ENCODE results near the gene POU2F1. TPM values are rescaled to one million over a fixed set of nuclear protein-coding genes. Genes with fewer than 3 reads are reported as not detected.
"Not testable (repeated sequence)": the region's sequence is repeated elsewhere in the genome, so short reads cannot be mapped to it uniquely, and the experiment has no call there.

The POU2F1 gene
- total RNA-seq, 1 experiment from 2014 or later = 21.5 TPM

DNA sequence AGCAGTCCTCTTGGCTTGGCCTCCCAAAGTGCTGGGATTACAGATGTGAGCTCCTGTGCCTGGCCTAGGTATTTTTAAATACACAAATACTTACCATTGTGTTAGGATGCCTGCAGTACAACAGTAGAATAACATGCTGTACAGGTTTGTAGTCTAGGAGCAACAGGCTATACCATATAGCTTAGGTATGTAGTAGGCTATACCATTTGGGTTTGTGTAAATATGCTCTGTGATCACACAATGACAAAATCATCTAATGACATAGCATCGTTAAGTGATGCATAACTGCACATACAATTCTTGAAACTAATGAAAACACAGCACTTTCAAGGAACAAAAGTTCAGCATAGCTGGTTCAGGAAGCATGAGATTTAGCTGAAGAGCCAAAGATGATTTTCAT, 12.7 kb downstream of the POU2F1 start:
- DNase-seq = no peak
- no peak overlapping the region for H3K4me3 ChIP-seq (ENCODE audit: insufficient read depth, low read depth, low read length)
- no peaks in the 10 kb centered on the region for H3K27me3 ChIP-seq (ENCODE audit: control insufficient read depth, insufficient read depth, low read length)
- no peaks in the 10 kb centered on the region for H3K36me3 ChIP-seq (replicated peaks; ENCODE audit: control insufficient read depth, insufficient read depth, low read length)

DNA sequence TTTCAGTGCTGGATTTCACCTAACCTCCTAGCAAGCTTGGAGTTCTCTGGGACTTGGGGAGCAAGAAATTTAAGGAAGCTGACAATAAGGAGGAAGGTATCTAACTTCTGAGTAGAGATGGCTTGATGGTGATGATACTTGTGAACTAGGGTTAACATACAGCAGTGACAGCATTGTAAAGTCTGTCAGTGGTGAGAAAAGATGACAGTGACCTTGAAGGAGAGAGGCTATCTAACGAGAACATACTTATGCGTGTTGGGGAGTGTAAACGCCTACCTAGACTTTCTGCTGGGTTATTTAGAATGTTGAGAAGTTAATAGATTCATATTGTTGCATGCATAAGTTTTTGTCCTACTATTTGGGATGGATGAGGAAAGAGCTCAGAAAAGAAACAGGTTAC, 16.3 kb downstream of the POU2F1 start:
- no peak overlapping the region for H3K4me3 ChIP-seq (ENCODE audit: insufficient read depth, low read depth, low read length)
- DNase-seq = no peak
- no peaks in the 10 kb centered on the region for H3K36me3 ChIP-seq (replicated peaks; ENCODE audit: control insufficient read depth, insufficient read depth, low read length)
- no peaks in the 10 kb centered on the region for H3K27me3 ChIP-seq (ENCODE audit: control insufficient read depth, insufficient read depth, low read length)

DNA sequence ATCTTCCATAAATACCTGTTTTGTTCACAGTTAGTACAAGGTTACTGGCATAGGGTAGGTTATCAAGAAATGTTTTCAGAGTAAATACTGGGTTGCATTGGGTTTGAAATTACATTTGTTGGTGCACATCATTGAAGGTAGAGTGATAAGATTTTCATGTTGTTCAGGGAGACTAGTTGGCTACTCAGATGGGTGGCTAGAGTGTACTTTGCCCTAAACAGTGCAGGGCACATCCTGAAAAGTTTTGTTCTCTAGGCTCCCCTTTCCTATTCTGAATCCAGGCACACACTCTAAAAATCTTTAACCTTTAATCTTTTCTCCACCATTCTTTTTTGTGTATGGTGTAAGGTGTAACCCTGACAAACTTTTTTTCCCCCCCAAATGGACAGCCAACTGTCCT, 18.0 kb downstream of the POU2F1 start:
- Histone ChIP-seq H3K36me3 (replicated peaks; ENCODE audit: control insufficient read depth, insufficient read depth, low read length) (no peaks in the 10 kb centered on the region), H3K4me3 (ENCODE audit: insufficient read depth, low read depth, low read length) (no peak overlapping the region), H3K27me3 (ENCODE audit: control insufficient read depth, insufficient read depth, low read length) (no peaks in the 10 kb centered on the region)
- no peak for DNase-seq

DNA sequence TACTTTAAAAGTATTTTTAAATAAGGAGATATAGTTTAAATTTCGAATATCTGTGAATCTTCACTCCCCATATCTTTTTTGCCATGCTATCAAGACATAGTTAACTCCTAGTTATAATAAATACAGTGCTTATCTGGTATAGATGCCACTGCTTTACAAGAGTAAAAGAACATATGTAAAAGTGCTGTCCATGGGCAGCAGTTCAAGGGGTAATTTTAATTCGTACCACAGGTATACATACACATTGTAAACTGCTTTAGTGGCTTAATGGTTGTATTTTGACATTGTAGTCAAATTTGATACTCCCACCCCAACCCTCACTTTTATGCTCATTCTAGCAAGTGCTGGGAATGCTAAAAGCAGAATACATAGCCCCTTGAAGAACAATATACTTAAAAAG, 18.6 kb downstream of the POU2F1 start:
- no peaks in the 10 kb centered on the region for H3K27me3 ChIP-seq (ENCODE audit: control insufficient read depth, insufficient read depth, low read length)
- DNase-seq = no peak
- H3K4me3 ChIP-seq (ENCODE audit: insufficient read depth, low read depth, low read length) = no peak overlapping the region
- peaks cover 2% of the 10 kb centered on the region; the same call in 1 of the 2 replicates for H3K36me3 ChIP-seq (replicated peaks; ENCODE audit: control insufficient read depth, insufficient read depth, low read length)

DNA sequence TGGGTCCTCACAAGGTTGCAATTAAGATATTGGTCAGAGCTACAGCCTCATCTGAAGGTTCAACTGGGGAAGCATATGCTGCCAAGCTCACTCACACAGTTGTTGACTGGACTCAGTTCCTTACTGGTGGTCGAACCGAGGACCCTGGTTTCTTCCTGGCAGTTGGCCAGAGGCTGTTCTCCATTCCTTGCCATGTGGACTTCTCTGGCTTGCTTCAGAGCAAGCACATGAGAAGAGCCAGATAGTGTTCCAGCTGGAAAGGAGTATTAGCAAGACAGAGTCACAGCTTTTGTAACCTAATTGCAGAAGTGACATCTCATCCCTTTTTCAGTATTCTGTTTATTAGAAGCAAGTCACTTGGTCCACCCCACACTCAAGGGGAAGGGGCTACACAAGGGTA, 23.6 kb downstream of the POU2F1 start:
- no peak for DNase-seq
- peaks cover 2% of the 10 kb centered on the region; the same call in 1 of the 2 replicates for H3K36me3 ChIP-seq (replicated peaks; ENCODE audit: control insufficient read depth, insufficient read depth, low read length)
- no peaks in the 10 kb centered on the region for H3K27me3 ChIP-seq (ENCODE audit: control insufficient read depth, insufficient read depth, low read length)
- no peak overlapping the region for H3K4me3 ChIP-seq (ENCODE audit: insufficient read depth, low read depth, low read length)

DNA sequence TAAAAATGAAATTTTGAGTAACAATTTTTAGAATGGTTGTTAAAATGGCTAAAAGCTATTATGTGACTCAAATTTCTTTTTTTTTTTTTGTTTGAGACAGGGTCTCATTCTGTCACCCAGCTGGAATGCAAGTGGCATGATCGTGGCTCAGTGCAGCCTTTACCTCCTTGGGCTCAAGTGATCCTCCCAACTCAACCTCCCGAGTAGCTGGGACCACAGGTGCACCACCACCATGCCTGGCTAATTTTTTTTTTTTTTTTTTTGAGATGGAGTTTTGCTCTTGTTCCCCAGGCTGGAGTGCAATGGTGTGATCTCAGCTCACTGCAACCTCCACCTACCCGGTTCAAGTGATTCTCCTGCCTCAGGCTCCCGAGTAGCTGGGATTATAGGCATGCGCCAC, 24.5 kb downstream of the POU2F1 start:
- not testable (repeated sequence) for H3K4me3 ChIP-seq (ENCODE audit: insufficient read depth, low read depth, low read length); H3K27me3 ChIP-seq (ENCODE audit: control insufficient read depth, insufficient read depth, low read length); H3K36me3 ChIP-seq (replicated peaks; ENCODE audit: control insufficient read depth, insufficient read depth, low read length); DNase-seq

GRCh38 chr1:167246971-167247370, 26.3 kb downstream of the POU2F1 start:
- no peak for DNase-seq
- Histone ChIP-seq H3K27me3 (ENCODE audit: control insufficient read depth, insufficient read depth, low read length) (no peaks in the 10 kb centered on the region), H3K4me3 (ENCODE audit: insufficient read depth, low read depth, low read length) (no peak overlapping the region), H3K36me3 (replicated peaks; ENCODE audit: control insufficient read depth, insufficient read depth, low read length) (peaks cover 2% of the 10 kb centered on the region; the same call in 1 of the 2 replicates)

- H3K4me3 ChIP-seq (ENCODE audit: insufficient read depth, low read depth, low read length) = no peak overlapping the region
- peaks cover 2% of the 10 kb centered on the region; the same call in 1 of the 2 replicates for H3K36me3 ChIP-seq (replicated peaks; ENCODE audit: control insufficient read depth, insufficient read depth, low read length)
- DNase-seq = no peak
- no peaks in the 10 kb centered on the region for H3K27me3 ChIP-seq (ENCODE audit: control insufficient read depth, insufficient read depth, low read length)
Observed at GRCh38 chr1:167247754-167248153, 27.1 kb downstream of the POU2F1 start.

DNA sequence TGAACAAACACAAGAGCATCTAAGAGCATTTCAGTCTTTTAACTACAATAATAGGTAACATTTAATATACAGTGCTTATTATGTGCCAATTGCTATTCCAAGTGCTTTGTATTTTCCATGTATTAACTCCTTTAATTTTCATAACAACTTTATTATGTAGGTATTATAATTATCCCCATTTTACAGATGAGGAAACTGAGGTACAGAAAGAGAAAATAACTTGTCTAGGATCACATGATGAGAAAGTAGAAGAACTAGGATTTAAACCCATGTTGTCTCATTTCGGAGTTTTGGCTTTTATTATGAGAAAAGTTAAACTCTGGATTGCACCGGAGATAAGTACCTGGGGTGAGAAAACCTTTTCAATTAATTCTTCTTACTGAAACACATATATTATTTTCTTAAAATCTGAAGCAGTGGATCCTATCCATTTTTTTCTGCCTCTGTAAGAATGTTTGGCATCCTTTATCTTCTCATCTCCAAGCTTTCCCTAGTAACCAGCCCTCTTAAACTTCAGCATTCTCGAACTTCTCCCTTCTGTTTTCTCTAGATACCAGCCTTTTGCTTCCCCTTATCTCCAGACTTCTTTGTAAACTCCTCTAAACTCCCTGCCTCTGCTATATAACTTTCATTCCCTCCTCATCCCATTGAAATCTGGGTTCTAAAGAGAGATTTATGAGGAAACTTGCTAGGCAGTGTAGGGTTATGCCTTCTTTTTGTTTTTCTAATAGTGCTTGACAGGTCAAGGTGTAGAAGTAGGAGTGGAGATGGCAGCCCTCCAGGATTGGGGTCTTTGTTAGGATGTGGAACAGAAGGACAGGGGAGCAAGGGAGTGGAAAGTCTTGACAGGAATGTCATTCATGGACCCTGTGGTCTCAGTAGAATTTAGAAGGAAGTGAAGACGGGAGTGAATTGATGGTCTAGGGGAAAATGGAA, 28.3 kb downstream of the POU2F1 start:
- Histone ChIP-seq H3K4me3 (ENCODE audit: insufficient read depth, low read depth, low read length) (no peak overlapping the region), H3K36me3 (replicated peaks; ENCODE audit: control insufficient read depth, insufficient read depth, low read length) (peaks cover 2% of the 10 kb centered on the region; the same call in 1 of the 2 replicates), H3K27me3 (ENCODE audit: control insufficient read depth, insufficient read depth, low read length) (no peaks in the 10 kb centered on the region)
- DNase-seq = no peak

- no peaks in the 10 kb centered on the region for H3K27me3 ChIP-seq (ENCODE audit: control insufficient read depth, insufficient read depth, low read length)
Observed at GRCh38 chr1:167249702-167250101, 29.0 kb downstream of the POU2F1 start.

DNA sequence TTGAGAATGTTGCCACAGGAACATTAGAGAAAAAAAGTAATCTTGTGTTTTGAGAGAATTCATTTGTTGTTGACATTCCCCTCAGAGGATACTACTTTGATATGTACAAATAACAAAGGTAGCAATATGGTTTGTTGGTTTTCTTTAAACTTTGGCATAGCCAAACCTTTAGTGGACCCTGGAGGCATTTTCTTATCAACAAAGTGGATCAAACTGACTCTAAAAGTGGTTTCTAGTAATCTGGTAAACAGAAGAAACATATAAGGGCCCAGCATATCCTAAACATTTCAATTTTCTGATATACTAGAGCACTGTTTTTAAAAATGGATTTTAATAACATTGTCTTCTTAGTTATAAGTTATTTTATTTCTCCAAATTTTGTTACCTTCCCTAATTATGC, 29.8 kb downstream of the POU2F1 start:
- DNase-seq = no peak
- H3K4me3 ChIP-seq (ENCODE audit: insufficient read depth, low read depth, low read length) = no peak overlapping the region
- H3K36me3 ChIP-seq (replicated peaks; ENCODE audit: control insufficient read depth, insufficient read depth, low read length) = no peaks in the 10 kb centered on the region
- H3K27me3 ChIP-seq (ENCODE audit: control insufficient read depth, insufficient read depth, low read length) = no peaks in the 10 kb centered on the region

More at GRCh38 chr1:167249702-167250101, 29.0 kb downstream of the POU2F1 start:
- H3K36me3 ChIP-seq (replicated peaks; ENCODE audit: control insufficient read depth, insufficient read depth, low read length) = no peaks in the 10 kb centered on the region
- H3K4me3 ChIP-seq (ENCODE audit: insufficient read depth, low read depth, low read length) = no peak overlapping the region
- no peak for DNase-seq

- H3K36me3 ChIP-seq (replicated peaks; ENCODE audit: control insufficient read depth, insufficient read depth, low read length) = no peaks in the 10 kb centered on the region
- no peak for DNase-seq
- no peak overlapping the region for H3K4me3 ChIP-seq (ENCODE audit: insufficient read depth, low read depth, low read length)
- no peaks in the 10 kb centered on the region for H3K27me3 ChIP-seq (ENCODE audit: control insufficient read depth, insufficient read depth, low read length)
Observed at GRCh38 chr1:167251472-167251871, 30.8 kb downstream of the POU2F1 start.

- H3K36me3 ChIP-seq (replicated peaks; ENCODE audit: control insufficient read depth, insufficient read depth, low read length) = no peaks in the 10 kb centered on the region
- no peak for DNase-seq
- H3K4me3 ChIP-seq (ENCODE audit: insufficient read depth, low read depth, low read length) = no peak overlapping the region
- no peaks in the 10 kb centered on the region for H3K27me3 ChIP-seq (ENCODE audit: control insufficient read depth, insufficient read depth, low read length)
Observed at GRCh38 chr1:167252986-167253385, 32.3 kb downstream of the POU2F1 start.

GRCh38 chr1:167258858-167259257, 38.2 kb downstream of the POU2F1 start:
- no peak overlapping the region for H3K4me3 ChIP-seq (ENCODE audit: insufficient read depth, low read depth, low read length)
- H3K36me3 ChIP-seq (replicated peaks; ENCODE audit: control insufficient read depth, insufficient read depth, low read length) = no peaks in the 10 kb centered on the region
- no peaks in the 10 kb centered on the region for H3K27me3 ChIP-seq (ENCODE audit: control insufficient read depth, insufficient read depth, low read length)
- no peak for DNase-seq

- Histone ChIP-seq H3K27me3 (ENCODE audit: control insufficient read depth, insufficient read depth, low read length) (no peaks in the 10 kb centered on the region), H3K36me3 (replicated peaks; ENCODE audit: control insufficient read depth, insufficient read depth, low read length) (no peaks in the 10 kb centered on the region), H3K4me3 (ENCODE audit: insufficient read depth, low read depth, low read length) (no peak overlapping the region)
- no peak for DNase-seq
Observed at GRCh38 chr1:167262836-167263235, 42.1 kb downstream of the POU2F1 start.

All from H7 (cell line).